Hepatic stellate cell (primary cell): ENCODE measurements around the gene TSPAN15.
A peak's percentile ranks its signal among the peaks of the same experiment; 100 is the strongest.

Source experiments
- DNase-seq: peaks from one replicate; pipeline ENCODE4 v3.0.0; 2011; ENCODE audit warnings: low spot score

TSPAN15 gene

DNA sequence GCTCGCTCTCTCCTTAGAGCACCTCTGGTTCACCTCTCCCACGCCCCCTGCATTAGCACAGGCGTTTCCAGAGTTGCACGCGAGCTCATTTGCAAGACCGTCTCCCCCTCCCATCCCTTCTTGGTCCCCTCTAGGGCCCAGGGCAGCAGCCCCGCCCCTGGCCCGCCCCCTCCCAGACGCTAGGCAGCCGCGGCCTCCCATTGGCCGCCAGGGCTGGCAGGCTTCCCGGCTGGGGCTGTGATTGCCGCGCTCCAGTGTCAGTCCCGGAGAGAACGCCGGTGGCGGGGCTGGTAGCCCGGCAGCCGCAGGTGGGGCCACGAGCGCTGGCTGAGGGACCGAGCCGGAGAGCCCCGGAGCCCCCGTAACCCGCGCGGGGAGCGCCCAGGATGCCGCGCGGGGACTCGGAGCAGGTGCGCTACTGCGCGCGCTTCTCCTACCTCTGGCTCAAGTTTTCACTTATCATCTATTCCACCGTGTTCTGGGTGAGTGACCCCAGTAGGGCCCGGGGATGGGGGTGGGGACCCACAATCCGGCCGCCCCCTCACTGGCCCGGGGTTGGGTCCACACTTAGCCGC is at the start of gene TSPAN15:
Gene TSPAN15, plus strand, starts transcription at position 257 of the 575 bp plus-strand sequence. Its CDS starts 130 bp downstream, at position 387.
- DNase-seq = peak; percentile 82

DNA sequence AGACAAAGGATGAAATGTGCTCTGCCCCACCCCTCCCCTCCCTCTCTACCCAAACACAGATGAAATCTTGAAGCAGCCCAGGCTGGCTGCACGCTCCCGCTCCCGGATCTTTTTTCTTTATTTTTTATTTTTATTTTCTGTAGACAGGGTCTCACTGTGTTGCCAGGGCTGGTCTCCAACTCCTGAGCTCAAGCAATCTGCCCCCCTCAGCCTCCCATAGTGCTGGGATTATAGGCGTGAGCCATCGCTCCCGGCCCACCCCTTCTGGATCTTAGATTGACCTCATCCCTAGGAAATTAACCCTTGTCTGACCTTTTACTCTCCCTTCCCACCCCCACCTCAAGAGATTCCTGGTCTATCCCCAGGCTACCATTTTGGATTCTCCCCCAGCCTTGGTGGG is 48.9 kb upstream of the TSPAN15 start:
- DNase-seq = no peak

- DNase-seq = no peak
Observed at GRCh38 chr10:69403066-69403465, 48.2 kb upstream of the TSPAN15 start.

DNA sequence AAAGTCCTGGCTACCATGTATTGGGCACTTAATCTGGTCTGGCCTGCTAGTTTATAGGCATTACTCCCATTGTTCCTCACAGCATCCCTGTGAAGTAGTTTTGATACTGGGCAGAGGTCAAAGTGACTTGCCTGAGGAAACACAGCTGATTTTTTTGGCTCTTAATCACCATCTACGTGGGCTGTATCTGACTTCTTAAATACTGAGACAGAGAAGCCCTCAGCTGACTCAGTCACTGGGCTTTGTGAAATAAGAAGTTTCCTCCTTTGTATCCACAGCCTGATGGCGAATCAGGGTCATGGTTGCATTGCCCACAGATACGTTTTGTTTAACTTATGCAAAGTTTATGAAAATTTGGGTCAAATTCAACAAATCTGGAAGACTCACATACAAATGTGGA is 47.7 kb upstream of the TSPAN15 start:
- peak; percentile 72 for DNase-seq

DNA sequence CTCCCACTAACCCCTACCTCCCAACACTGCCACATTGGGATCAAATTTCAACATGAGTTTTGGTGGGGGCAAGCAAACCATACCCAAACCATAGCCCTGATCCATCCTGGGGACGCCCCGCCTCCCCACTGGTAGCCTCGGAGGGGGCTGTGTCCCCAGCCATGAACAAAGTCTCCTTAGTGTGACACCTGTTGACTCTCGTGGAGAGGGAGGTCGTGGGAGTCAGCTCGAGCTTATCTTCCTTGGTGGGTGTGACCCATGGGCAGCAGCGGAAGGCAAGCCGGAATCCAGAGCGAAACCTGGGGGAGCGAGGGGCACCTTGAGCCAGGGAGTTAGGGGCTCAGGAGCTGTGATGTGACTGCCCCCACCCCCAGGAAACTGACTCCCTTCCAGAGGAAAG is 46.5 kb upstream of the TSPAN15 start:
- DNase-seq = no peak

DNA sequence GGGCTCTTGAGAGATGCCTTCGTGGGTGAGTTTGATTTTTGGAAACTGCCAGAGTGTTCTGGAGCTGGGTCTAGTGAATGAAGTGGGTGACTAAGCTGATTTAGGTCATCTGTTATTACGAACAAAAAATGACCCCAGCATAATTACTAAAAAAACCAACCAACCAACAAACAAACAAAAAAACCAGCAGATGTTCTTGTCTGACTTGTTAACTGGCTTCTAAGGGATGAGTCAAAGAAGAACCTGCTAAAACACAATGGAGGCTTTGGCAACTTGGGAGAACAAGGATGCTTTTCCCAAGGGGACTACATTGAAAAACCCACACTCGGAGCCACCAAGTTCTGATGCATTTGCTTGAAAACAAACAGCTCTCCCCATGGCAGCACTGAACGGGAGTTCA is 46.0 kb upstream of the TSPAN15 start:
- DNase-seq = no peak

DNA sequence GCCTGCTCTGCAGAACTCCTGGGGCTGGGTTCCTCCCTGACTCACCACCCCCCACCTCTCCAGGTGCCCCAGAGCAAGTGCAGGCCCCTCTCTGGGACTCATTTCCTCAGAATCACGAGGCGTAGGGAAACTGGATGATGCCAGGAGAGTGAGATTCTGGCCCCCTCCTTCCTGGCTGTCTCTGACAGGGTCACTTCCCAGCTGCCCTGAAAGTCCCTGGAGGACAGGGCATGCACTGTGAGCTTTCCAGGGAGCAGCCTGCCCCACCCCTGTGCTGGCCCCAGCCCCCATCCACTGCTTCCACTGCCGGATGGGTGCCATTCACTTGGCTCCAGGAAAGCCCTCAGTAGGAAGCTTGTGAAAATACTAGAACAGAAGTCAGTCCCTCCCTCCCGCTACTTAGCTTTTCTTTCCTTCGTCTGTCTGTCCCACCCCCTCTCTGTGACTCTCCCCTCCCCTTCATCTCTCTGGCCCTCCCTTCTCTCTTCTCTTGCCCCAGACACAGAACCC is 44.9 kb upstream of the TSPAN15 start:
- no peak for DNase-seq

- DNase-seq = no peak
Observed at GRCh38 chr10:69406816-69407580, 44.3 kb upstream of the TSPAN15 start.

DNA sequence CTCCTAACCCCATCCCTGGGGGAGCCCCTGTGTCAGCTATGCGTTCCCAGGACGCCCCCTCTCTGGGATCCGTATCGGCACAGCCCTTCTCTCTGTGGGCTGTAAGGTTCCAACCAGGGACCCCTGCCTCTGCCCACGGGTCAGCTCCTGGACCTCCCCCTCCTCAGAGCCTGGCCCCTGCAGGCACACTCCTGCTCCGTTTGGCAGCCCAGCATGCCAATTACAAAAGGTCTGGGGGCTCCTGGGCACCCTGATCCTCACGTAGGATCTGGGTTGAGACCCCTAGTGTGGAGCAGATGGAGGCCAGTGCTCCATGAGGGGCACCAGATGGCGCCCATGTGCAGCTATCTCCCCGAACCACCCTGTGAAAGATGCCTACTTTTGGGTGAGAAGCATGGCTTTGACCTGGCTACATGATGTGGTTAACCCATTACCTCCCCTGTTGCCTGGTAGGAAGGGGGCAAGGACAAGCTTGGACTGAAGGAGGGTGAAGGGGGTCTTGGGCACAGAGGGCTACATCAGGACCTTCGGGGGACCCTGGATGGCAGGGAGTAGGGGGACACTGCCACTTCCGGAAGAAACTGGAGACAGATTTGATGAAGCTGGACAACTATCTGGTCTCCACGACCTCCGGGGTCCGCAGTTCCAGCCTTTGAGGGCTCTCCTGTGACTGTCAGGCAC is 43.5 kb upstream of the TSPAN15 start:
- no peak for DNase-seq

- peak; percentile 92 for DNase-seq
Observed at GRCh38 chr10:69408318-69409175, 42.7 kb upstream of the TSPAN15 start.

- no peak for DNase-seq
Observed at GRCh38 chr10:69409176-69409495, 42.1 kb upstream of the TSPAN15 start.

GRCh38 chr10:69409968-69410367 is 41.3 kb upstream of the TSPAN15 start:
- DNase-seq = no peak

DNA sequence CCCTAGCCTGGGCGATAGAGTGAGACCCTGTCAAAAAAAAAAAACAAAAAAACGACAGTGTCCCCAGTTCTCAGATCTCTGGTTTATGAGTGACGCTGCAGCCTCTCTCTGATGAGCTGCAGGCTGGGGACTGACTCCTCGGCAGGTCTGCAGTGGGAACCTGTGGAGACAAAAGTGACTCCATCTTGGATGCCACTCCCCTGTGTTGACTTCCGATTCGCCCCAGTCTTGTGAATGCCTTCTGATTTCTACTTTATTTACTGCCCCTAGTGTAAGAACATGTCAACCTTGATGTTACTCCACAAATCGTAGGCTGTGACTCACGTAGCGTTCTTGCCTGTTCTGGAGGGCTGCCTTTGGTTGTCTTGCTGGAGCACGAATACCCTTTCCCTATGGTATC is 40.8 kb upstream of the TSPAN15 start:
- no peak for DNase-seq

GRCh38 chr10:69411476-69411875 is 39.8 kb upstream of the TSPAN15 start:
- no peak for DNase-seq

DNA sequence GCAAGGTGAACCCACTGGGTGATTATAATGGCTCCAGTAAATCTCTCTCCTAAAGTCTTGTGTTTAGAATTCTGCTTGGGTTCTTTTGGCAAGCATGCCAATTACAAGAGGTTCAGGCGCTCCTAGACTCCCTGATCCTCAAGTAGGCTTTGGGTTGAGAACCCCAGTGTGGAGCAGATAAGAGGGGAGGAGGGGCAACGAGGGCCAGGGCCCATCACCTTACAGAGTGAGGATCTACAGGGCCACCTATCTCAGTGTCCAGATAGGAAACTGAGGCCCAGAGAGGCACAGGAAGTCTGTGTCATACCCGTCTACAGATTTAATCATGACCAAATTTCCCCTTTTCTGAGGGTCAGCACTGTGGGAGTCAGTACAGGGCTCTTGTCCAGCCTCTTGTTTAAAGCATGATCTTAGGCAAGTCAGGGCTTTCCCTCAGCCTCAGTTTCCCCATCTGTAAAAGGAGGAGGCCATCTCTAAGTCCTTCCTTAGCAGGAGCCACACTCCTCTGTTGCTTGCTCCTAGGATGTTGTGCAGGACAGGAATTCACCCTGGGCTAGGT is 39.0 kb upstream of the TSPAN15 start:
- DNase-seq = no peak

GRCh38 chr10:69413221-69413865 is 37.9 kb upstream of the TSPAN15 start:
- DNase-seq = peak; percentile 88

GRCh38 chr10:69414036-69415018 is 36.9 kb upstream of the TSPAN15 start:
- DNase-seq = no peak

DNA sequence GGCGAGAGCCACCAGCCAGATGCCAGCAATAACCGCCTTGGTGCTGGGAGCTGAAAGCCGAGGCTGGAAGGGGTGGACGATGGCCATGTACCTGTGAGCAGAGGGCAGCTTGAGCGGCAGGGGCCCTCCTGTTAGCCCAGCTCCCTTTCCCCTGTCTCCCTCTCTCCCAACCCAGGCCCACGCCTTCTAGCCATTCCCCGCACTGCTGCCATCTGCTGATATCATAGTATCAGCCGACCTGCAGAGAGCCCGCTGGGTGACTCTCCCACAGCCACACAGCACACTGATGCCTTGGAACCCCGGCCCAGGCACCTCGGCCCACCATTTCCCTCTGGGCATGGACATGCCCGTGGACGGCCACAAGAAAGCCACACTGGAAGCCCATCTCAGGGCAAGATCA is 36.2 kb upstream of the TSPAN15 start:
- no peak for DNase-seq

- no peak for DNase-seq
Observed at GRCh38 chr10:69415951-69416350, 35.3 kb upstream of the TSPAN15 start.

DNA sequence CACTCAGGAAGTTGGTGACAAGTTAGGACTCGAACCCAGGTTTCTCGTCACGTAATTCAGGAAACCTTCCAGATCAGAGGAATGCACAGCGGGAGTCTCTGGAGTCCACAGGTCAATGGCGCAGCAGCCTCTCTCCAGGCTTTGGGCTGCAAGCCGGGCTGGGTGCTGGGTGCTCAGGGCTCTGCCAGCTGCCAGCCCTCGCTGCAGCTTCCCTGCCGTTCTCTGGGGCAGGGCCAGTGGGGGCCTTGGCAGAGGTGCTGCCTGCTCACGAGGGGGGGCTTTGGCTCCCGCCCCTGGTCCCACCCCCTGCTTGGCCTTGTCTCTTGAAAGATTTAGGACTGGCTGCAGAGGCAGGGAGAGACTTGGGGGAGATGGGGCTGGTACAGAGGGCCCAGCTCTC is 34.6 kb upstream of the TSPAN15 start, which contains the start of gene TACR2:
Gene TACR2, minus strand, starts transcription at position 224 of the 400 bp plus-strand sequence. CDS start 595 bp downstream, outside the sequence.
- DNase-seq = no peak
